Activated CD8-positive, alpha-beta memory T cell treated with anti-CD3 and anti-CD28 coated beads, Interleukin-2, amount 50 U/mL, for 4 hours (primary cell): ENCODE data around the gene ENTPD3.

ENCODE experiments used
- DNase-seq: peaks from one replicate; pipeline ENCODE4 v3.0.0-alpha.2; 2020

ENTPD3 gene

GRCh38 chr3:40387001-40387894 is at the start of gene ENTPD3:
Gene ENTPD3, plus strand, starts transcription at chr3:40387184. Its CDS starts 874 bp downstream, at chr3:40388058.
- DNase-seq: peak; percentile 39

- DNase-seq: no peak
These were observed 47.1 kb upstream of the ENTPD3 start for GRCh38 chr3:40339871-40340270.

GRCh38 chr3:40340541-40341170 is 46.3 kb upstream of the ENTPD3 start:
- no peak for DNase-seq

- no peak for DNase-seq
These were observed 45.3 kb upstream of the ENTPD3 start for GRCh38 chr3:40341671-40342070.

- DNase-seq: no peak
These were observed 36.5 kb upstream of the ENTPD3 start for GRCh38 chr3:40350529-40350928.

GRCh38 chr3:40355410-40355809 is 31.6 kb upstream of the ENTPD3 start:
- DNase-seq: no peak

- DNase-seq: no peak
These were observed 28.5 kb upstream of the ENTPD3 start for GRCh38 chr3:40358454-40358853.

- no peak for DNase-seq
These were observed 23.3 kb upstream of the ENTPD3 start for GRCh38 chr3:40363674-40364073.

GRCh38 chr3:40366203-40367162 is 20.5 kb upstream of the ENTPD3 start:
- no peak for DNase-seq

GRCh38 chr3:40369716-40370115 is 17.3 kb upstream of the ENTPD3 start:
- no peak for DNase-seq

- DNase-seq: no peak
These were observed 9.2 kb upstream of the ENTPD3 start for GRCh38 chr3:40377822-40378221.

GRCh38 chr3:40379674-40380306 is 7.2 kb upstream of the ENTPD3 start:
- no peak for DNase-seq

GRCh38 chr3:40381904-40382616 is 4.9 kb upstream of the ENTPD3 start:
- DNase-seq: no peak

GRCh38 chr3:40382617-40382979 is 4.4 kb upstream of the ENTPD3 start:
- DNase-seq: no peak

- no peak for DNase-seq
These were observed 771 bp upstream of the ENTPD3 start for GRCh38 chr3:40386213-40386612.

GRCh38 chr3:40387895-40388254 is 891 bp downstream of the ENTPD3 start:
- DNase-seq: no peak

GRCh38 chr3:40396406-40396805 is 9.4 kb downstream of the ENTPD3 start:
- DNase-seq: no peak

- DNase-seq: no peak
These were observed 10.1 kb downstream of the ENTPD3 start for GRCh38 chr3:40397129-40397528.

- DNase-seq: no peak
These were observed 10.9 kb downstream of the ENTPD3 start for GRCh38 chr3:40397912-40398311.

- no peak for DNase-seq
These were observed 11.4 kb downstream of the ENTPD3 start for GRCh38 chr3:40398346-40398745.

- no peak for DNase-seq
These were observed 17.7 kb downstream of the ENTPD3 start for GRCh38 chr3:40404591-40405198.

GRCh38 chr3:40407007-40407406 is 20.0 kb downstream of the ENTPD3 start:
- no peak for DNase-seq
